Measurements from ENCODE around the gene LALBA. TPM values are rescaled to one million over a fixed set of nuclear protein-coding genes. Genes with fewer than 3 reads are reported as not detected.
"Not testable (repeated sequence)": the region's sequence is repeated elsewhere in the genome, so short reads cannot be mapped to it uniquely, and the experiment has no call there.

The LALBA gene
- total RNA-seq, 1 donor from 2014 or later: not detected

DNA sequence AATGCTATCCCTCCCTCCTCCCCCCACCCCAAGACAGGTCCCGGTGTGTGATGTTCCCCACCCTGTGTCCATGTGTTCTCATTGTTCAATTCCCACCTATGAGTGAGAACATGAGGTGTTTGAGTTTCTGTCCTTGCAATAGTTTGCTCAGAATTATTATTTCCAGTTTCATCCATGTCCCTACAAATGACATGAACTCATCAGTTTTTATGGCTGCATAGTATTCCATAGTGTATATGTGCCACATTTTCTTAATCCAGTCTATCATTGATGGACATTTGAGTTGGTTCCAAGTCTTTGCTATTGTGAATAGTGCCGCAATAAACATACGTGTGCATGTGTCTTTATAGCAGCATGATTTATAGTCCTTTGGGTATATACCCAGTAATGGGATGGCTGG, 22.8 kb downstream of the LALBA start:
- not testable (repeated sequence) for H3K27ac Mint-ChIP-seq (ENCODE audit: unreplicated experiment); DNase-seq (ENCODE audit: low spot score); H3K4me3 Mint-ChIP-seq (ENCODE audit: unreplicated experiment); H3K9me3 Mint-ChIP-seq (ENCODE audit: unreplicated experiment); H3K27me3 Mint-ChIP-seq (ENCODE audit: unreplicated experiment); H3K4me1 Mint-ChIP-seq (ENCODE audit: unreplicated experiment); H3K36me3 Mint-ChIP-seq (ENCODE audit: low read depth, unreplicated experiment)

DNA sequence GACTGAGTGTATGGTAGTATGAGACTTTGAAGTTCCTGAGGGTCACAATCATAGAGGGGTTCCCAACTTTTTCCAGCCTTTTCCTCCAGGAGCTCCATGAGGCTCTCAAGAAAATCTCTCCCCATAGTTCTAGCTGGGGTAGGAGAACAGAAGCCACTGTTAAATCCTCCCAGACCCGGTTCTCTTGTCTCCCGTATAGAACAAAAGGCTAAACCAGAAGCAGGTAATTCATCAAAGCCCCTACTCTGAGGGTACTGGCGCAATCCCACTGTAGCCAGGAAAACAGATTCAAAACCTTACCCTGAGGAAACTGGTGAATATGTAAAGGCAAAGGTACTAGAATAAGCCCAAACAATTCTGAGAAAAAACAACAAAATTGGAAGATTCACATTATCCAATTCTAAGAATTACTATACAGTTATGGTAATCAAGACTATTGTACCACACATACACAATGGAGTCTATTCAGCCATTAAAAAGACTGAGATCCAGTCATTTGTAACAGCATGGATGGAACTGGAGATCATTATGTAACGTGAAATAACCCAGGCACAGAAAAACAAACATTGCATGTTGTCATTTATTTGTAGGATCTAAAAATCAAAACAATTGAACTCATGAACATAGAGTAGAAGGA, 23.9 kb downstream of the LALBA start:
- H3K27me3 Mint-ChIP-seq (ENCODE audit: unreplicated experiment): peaks cover 4% of the 10 kb centered on the region
- no peaks in the 10 kb centered on the region for H3K36me3 Mint-ChIP-seq (ENCODE audit: low read depth, unreplicated experiment)
- H3K27ac Mint-ChIP-seq (ENCODE audit: unreplicated experiment): no peak overlapping the region
- no peaks in the 10 kb centered on the region for H3K9me3 Mint-ChIP-seq (ENCODE audit: unreplicated experiment)
- no peak overlapping the region for H3K4me3 Mint-ChIP-seq (ENCODE audit: unreplicated experiment)
- no peak for DNase-seq (ENCODE audit: low spot score)
- TF ChIP-seq, protein P1, sequence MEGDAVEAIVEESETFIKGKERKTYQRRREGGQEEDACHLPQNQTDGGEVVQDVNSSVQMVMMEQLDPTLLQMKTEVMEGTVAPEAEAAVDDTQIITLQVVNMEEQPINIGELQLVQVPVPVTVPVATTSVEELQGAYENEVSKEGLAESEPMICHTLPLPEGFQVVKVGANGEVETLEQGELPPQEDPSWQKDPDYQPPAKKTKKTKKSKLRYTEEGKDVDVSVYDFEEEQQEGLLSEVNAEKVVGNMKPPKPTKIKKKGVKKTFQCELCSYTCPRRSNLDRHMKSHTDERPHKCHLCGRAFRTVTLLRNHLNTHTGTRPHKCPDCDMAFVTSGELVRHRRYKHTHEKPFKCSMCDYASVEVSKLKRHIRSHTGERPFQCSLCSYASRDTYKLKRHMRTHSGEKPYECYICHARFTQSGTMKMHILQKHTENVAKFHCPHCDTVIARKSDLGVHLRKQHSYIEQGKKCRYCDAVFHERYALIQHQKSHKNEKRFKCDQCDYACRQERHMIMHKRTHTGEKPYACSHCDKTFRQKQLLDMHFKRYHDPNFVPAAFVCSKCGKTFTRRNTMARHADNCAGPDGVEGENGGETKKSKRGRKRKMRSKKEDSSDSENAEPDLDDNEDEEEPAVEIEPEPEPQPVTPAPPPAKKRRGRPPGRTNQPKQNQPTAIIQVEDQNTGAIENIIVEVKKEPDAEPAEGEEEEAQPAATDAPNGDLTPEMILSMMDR (IDR thresholded peaks at IDR 0.05; ENCODE audit: unreplicated experiment): no peak
- no peaks in the 10 kb centered on the region for H3K4me1 Mint-ChIP-seq (ENCODE audit: unreplicated experiment)

DNA sequence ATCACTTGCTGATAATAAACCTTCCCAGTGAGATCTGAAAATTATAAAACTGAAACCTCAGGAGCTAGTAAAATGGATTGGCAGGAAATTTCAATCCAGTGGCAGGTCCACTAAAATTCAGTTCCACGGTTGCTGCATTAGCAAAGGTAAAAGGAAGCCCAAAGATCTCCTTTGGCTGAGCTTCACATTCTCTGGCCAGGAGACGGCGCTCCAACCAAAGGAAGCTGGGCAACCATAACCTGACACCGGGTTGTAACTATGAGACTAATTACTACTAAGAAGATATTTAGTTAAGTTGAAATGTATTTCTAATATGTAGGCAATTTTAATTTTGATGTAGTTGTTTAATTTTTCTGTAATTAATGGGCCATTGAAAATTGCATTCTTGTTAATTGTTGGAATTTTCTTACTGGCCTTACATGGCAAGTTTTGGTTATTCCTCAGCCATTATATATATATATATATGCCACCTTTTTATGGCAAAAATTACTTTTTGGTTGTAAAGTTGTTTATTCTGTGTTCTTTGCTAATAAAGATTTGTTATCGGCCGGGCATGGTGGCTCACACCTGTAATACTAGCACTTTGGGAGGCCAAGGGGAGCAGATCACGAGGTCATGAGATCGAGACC, 27.4 kb downstream of the LALBA start:
- Mint-ChIP-seq H3K27me3 (ENCODE audit: unreplicated experiment) (peaks cover 6% of the 10 kb centered on the region), H3K36me3 (ENCODE audit: low read depth, unreplicated experiment) (no peaks in the 10 kb centered on the region), H3K4me1 (ENCODE audit: unreplicated experiment) (no peaks in the 10 kb centered on the region), H3K9me3 (ENCODE audit: unreplicated experiment) (no peaks in the 10 kb centered on the region), H3K4me3 (ENCODE audit: unreplicated experiment) (no peak overlapping the region), H3K27ac (ENCODE audit: unreplicated experiment) (no peak overlapping the region)
- TF ChIP-seq, protein P1 (IDR thresholded peaks at IDR 0.05; ENCODE audit: unreplicated experiment): peak; percentile 39
- DNase-seq (ENCODE audit: low spot score): peak; percentile 55

DNA sequence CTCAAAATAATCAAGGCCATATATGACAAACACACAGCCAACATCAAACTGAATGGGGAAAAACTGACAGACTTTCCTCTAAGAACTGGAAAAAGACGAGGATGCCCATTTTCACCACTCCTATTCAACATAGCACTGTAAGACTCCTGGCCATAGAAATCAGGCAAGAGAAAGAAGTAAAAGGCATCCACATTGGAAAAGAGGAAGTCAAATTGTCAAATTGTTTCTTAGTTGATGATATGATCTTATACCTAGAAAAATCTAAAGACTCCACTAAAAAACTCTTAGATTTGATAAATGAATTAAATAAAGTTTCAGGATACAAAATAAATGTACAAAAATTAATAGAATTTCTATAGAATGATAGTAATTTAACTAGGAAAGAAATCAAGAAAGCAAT, 33.2 kb downstream of the LALBA start:
- H3K4me1 Mint-ChIP-seq (ENCODE audit: unreplicated experiment): no peaks in the 10 kb centered on the region
- H3K27me3 Mint-ChIP-seq (ENCODE audit: unreplicated experiment): peaks cover 6% of the 10 kb centered on the region
- no peaks in the 10 kb centered on the region for H3K9me3 Mint-ChIP-seq (ENCODE audit: unreplicated experiment)
- H3K36me3 Mint-ChIP-seq (ENCODE audit: low read depth, unreplicated experiment): no peaks in the 10 kb centered on the region
- DNase-seq (ENCODE audit: low spot score): no peak
- H3K27ac Mint-ChIP-seq (ENCODE audit: unreplicated experiment): no peak overlapping the region
- TF ChIP-seq, protein P1 (IDR thresholded peaks at IDR 0.05; ENCODE audit: unreplicated experiment): no peak
- H3K4me3 Mint-ChIP-seq (ENCODE audit: unreplicated experiment): no peak overlapping the region

DNA sequence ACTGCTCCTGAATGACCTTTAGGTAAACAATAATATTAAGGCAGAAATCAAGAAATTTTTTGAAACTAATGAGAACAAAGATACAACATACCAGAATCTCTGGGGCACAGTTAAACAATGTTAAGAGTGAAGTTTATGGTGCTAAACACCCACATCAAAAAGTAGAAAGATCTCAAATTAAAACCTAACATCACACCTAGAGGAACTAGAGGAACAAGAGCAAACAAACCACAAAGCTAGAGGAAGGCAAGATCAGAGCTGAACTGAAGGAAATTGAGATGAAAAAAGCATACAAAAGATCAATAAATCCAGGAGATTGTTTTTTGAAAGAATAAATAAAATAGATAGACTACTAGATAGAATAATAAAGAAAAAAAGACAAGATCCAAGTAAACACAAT, 37.2 kb downstream of the LALBA start:
- no peaks in the 10 kb centered on the region for H3K36me3 Mint-ChIP-seq (ENCODE audit: low read depth, unreplicated experiment)

More for the DNA sequence above, 37.2 kb downstream of the LALBA start:
- H3K4me1 Mint-ChIP-seq (ENCODE audit: unreplicated experiment): no peaks in the 10 kb centered on the region
- TF ChIP-seq, protein P1 (IDR thresholded peaks at IDR 0.05; ENCODE audit: unreplicated experiment): no peak
- DNase-seq (ENCODE audit: low spot score): no peak
- no peak overlapping the region for H3K4me3 Mint-ChIP-seq (ENCODE audit: unreplicated experiment)
- no peak overlapping the region for H3K27ac Mint-ChIP-seq (ENCODE audit: unreplicated experiment)
- H3K27me3 Mint-ChIP-seq (ENCODE audit: unreplicated experiment): peaks cover 1% of the 10 kb centered on the region
- no peaks in the 10 kb centered on the region for H3K9me3 Mint-ChIP-seq (ENCODE audit: unreplicated experiment)
